Neuron (in vitro differentiated cells): ENCODE results near the gene ANO9.
"Not testable (repeated sequence)": the region's sequence is repeated elsewhere in the genome, so short reads cannot be mapped to it uniquely, and the experiment has no call there.

Experiments
- H2AFZ ChIP-seq: one replicate; pipeline ENCODE4 v1.6.1; 2013; ENCODE audit warnings: low read depth, mild to moderate bottlenecking, inconsistent platforms, low read length, moderate library complexity
- H3K27me3 ChIP-seq: one replicate; pipeline ENCODE4 v1.6.1; 2013; ENCODE audit warnings: low read length; ENCODE audit not compliant: insufficient read depth
- H3K36me3 ChIP-seq: one replicate; pipeline ENCODE4 v1.6.1; 2013; ENCODE audit warnings: low read length; ENCODE audit not compliant: insufficient read depth
- H3K4me1 ChIP-seq: one replicate; pipeline ENCODE4 v1.6.1; 2013; ENCODE audit warnings: low read length; ENCODE audit not compliant: insufficient read depth
- H3K4me3 ChIP-seq: 2 replicates; pipeline ENCODE4 v1.5.1; 2013; ENCODE audit warnings: mild to moderate bottlenecking, low read length, moderate library complexity
- H3K9me3 ChIP-seq: one replicate; pipeline ENCODE4 v1.6.1; 2013; ENCODE audit warnings: low read length

The ANO9 gene

DNA sequence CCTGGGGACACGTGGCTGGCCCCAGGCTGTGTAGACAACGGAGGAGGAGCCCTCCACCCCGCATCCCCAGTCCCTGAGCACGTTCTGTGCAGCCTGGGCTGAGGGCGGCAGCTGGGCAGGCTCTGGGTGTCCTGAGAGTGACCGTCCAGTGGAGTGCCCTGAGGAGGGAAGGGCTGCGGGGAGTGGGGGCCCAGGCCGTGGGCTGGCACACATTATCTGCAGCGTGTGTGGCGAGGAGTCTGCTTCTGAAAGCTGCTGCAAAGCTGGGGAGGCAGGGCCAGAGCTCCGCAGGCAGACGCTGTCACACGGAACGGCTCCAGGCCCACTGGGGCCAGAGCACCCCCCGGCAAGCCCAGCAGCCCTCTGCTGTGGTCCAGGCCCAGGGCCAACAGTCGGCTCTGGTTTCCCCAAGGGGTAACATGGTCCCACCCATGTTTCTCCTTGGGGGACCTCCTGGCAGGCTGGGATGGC lies 835 bp upstream of the ANO9 start:
- H3K9me3 ChIP-seq, result no peaks in the 10 kb centered on the region

DNA sequence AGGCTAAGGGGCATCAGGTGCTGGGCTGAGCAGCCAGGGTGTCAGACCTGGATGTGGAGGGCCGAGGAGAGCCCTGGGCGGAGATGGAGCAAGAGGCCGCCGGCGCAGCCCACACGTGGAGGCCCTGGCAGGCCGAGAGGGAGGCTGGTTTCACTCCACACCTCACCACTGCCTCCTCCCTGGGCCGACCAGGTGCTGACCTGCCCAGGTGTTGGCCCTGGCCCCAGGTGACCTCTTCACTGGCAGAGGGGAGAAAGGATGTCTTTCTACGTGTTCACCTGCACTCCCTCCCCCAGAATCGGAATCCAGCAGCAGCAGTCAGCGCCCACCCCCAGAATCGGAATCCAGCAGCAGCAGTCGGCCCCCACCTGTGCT lies 781 bp downstream of the ANO9 start:
- Histone ChIP-seq H3K36me3 (no peaks in the 10 kb centered on the region), H2AFZ (no peak overlapping the region), H3K27me3 (peaks cover 12% of the 10 kb centered on the region), H3K4me3 (no peak overlapping the region), H3K9me3 (peaks cover 4% of the 10 kb centered on the region), H3K4me1 (peaks cover 3% of the 10 kb centered on the region)

More for the DNA sequence above, 835 bp upstream of the ANO9 start:
- no peak overlapping the region for H3K4me3 ChIP-seq
- no peaks in the 10 kb centered on the region for H3K36me3 ChIP-seq
- H3K27me3 ChIP-seq, result peaks cover 12% of the 10 kb centered on the region
- H3K4me1 ChIP-seq, result peaks cover 3% of the 10 kb centered on the region
- H2AFZ ChIP-seq, result no peak overlapping the region

DNA sequence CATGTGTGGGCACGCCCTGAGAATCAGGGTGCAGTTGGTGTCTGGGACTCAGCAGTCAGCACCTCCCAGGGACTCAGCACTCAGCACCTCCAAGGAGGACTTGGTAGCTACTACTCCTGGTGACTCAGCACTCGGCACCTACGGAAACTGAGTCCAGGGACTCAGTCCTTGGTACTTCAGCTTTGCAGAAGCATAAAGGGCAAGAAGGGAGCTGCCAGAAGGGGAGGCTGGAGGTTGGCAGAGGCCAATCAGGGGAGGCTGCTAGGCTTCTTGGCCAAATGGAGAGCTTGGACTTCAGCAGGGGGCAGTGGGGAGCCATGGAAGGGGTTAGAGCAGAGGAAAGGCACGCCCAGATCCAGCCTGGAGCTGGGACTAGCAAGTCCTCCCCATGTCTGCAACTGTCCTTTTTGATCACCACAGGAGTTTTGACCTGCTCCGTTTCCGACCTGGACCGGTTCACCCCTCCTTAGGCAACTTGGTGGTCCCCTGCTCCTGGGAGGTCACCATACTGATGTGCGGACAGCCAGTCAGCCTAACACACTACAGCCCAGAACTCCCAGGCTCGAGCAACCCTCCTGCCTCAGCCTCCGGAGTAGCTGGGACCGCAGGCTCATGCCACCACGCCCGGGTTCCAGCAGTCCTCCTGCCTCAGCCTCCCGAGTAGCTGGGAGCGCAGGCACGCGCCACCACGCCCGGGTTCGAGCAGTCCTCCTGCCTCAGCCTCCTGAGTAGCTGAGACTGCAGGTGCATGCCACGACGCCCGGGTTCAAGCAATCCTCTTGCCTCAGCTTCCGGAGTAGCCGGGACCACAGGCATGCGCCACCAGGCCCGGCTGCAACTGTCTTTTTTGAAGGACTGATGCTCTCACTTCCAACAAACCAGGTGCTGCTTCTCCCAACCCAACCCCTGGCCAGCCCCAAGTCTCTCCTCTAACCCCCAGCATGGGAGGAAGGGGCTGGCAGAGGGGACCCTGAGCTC lies 1.5 kb downstream of the ANO9 start:
- Histone ChIP-seq H3K4me1 (peaks cover 3% of the 10 kb centered on the region), H2AFZ (no peak overlapping the region), H3K4me3 (no peak overlapping the region), H3K36me3 (no peaks in the 10 kb centered on the region), H3K9me3 (peaks cover 4% of the 10 kb centered on the region), H3K27me3 (peaks cover 12% of the 10 kb centered on the region)

DNA sequence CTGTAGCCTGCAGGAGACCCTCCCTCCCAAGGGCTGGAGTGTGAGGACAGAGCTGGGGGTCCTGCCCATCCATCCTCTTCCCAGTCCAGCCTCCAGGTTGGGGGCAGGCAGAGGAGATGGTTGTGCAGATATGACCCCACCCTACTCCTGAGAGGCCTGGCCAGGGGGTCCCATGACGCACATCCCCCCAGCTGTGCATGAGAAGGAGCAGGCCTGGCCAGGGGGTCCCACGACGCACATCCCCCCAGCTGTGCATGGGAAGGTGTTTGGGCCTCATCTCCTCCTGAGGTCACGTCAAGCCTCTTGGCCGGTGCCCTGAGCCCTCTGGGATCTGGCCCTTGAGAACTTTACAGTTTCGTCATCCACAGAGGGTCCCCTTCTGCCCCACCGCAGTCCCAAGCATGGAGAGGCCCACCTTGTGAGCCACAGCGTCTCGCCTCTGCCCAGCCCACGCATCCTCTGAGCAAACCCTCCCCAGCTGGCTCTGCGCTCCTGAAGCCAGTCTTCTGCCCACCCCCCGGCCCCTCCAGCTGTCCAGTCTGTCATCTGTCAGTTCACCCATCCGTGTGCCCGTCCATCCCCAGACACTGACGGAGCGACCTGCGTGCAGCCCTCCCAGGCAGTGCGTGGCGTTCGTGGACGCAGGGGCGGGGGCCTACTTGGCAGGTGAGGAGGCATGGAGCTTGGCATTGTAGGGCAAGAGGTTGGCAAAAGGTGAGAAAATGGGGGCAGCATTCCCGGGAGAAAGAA lies 2.3 kb downstream of the ANO9 start:
- Histone ChIP-seq H3K36me3 (no peaks in the 10 kb centered on the region), H3K4me1 (peaks cover 3% of the 10 kb centered on the region), H3K4me3 (no peak overlapping the region), H3K9me3 (peaks cover 4% of the 10 kb centered on the region), H2AFZ (no peak overlapping the region), H3K27me3 (peaks cover 12% of the 10 kb centered on the region)

DNA sequence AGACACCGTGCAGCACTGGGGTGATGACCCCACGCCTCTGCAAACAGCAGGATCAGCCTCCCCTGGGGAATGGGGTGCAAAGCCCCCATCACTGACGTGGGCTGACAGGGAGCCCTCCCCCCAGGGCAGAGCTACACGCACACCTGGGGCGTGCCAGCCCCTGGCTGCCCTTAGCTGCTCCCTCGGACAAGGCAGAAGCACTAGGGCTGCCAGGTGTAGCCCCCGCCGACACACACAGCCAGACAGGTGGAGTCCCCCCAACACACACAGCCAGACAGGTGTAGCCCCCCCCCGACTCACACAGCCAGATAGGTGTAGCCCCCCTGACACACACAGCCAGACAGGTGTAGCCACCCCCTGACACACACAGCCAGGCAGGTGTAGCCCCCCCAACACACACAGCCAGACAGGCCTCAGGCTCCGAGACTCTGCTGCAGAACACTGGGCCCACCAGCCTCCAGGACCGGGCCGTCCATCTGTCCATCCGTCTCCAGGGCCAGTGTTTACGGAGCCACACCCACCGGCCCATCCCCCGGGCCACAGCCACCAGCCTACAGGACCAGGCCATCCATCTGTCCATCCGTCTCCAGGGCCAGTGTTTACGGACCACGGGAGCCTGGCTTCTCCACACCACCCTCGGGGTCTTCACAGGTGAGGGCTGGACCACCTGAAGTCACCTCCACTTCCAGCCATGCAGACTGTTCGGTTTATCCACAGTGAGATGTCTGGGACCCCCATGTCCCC lies 3.5 kb downstream of the ANO9 start:
- Histone ChIP-seq H3K27me3 (peaks cover 10% of the 10 kb centered on the region), H3K4me3 (no peak overlapping the region)

DNA sequence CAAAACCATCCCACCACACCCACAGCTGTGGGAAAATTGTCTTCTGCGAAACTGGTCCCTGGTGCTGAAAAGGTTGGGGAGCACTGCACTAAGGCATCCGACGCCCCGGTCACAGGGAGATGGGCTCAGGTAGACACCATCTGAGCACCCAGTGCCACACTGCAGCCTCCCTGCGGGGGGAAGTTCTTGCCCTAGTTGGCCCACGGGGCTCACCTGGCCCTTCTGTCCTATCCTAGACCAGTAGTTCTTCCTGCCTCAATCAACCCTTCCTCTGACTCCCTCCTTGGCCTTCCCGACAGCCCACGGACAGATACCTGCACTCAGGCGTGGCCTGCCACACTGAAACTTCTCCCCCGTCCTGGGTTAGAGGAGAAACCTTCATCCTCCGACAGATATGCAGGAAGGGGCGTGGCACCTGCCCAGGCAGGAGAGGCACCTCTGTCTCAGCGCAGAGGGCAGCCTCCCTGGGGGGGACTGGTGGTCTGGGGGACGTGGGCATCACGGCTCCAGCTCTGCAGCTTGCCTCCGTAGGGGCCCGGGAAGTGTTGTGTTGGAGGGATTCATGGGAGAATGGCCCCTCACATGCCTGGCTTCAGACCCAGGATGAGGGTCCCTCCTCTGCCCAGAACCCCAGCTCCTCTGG lies 4.5 kb downstream of the ANO9 start:
- Histone ChIP-seq H3K27me3 (peaks cover 8% of the 10 kb centered on the region), H3K36me3 (no peaks in the 10 kb centered on the region), H2AFZ (no peak overlapping the region), H3K4me3 (no peak overlapping the region), H3K9me3 (peaks cover 4% of the 10 kb centered on the region), H3K4me1 (no peaks in the 10 kb centered on the region)

More for the DNA sequence above, 3.5 kb downstream of the ANO9 start:
- no peaks in the 10 kb centered on the region for H3K36me3 ChIP-seq
- H3K9me3 ChIP-seq, result peaks cover 4% of the 10 kb centered on the region
- no peaks in the 10 kb centered on the region for H3K4me1 ChIP-seq
- no peak overlapping the region for H2AFZ ChIP-seq

DNA sequence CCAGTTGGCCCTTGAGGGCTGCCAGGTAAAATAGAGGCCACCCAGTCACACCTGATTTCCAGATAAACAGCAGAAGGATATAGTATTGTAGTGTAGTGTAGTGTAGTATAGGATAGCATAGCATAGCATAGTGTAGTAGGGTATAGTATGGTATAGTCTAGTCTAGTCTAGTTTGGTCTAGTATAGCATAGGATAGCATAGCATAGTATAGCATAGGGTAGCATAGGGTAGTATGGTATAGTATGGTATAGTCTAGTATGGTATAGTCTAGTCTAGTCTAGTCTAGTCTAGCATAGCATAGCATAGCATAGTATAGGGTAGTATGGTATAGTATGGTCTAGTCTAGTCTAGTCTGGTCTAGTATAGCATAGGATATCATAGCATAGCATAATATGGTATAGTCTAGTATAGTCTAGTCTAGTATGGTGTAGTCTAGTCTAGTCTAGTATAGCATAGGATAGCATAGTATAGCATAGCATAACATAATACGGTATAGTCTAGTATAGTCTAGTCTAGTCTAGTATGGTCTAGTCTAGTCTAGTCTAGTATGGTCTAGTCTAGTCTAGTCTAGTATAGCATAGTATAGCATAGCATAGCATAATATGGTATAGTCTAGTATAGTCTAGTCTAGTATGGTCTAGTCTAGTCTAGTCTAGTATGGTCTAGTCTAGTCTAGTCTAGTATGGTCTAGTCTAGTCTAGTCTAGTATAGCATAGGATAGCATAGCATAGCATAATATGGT lies 6.6 kb downstream of the ANO9 start:
- H2AFZ ChIP-seq, H3K9me3 ChIP-seq, H3K4me1 ChIP-seq, H3K4me3 ChIP-seq, H3K36me3 ChIP-seq, H3K27me3 ChIP-seq: not testable (repeated sequence)

DNA sequence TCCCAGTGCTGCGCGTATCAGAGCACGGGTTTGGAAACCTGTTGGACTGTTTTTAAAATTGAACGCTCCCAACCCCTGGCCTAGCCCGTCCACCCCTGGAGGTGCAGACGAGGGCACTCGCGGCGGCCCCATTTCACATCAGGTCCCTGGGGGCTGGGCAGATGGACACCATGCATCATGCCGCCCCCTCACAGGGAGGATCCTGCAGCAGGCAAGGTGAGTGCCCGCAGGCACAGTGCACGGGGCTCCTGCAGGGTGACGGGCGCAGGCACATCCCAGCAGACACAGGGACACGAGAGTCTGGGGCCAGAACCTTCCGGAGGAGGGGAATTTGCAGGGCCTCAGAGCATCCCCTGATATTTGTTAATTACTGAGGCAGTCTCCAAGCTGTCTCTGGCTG lies 7.3 kb downstream of the ANO9 start:
- Histone ChIP-seq H2AFZ (no peak overlapping the region), H3K9me3 (peaks cover 5% of the 10 kb centered on the region), H3K4me1 (no peaks in the 10 kb centered on the region), H3K4me3 (no peak overlapping the region), H3K27me3 (no peaks in the 10 kb centered on the region), H3K36me3 (no peaks in the 10 kb centered on the region)

DNA sequence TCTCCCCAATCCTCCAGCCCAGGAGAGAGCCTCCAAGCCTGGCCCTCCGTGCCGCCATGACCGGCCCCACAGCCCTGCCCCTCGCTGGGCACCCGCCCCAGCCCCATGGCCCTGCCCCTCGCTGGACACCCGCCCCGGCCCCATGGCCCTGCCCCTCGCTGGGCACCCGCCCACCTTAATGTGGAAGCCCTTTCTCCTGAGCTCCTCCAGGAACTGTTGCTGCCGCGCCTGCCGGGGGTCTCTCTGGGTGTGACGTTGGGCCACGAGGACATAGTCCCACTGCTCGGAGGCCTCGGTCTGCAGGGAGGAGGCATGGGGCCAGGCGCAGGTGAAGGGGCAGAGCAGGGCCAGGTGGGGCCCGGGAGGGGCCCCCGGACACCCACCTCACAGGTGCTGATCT lies 8.2 kb downstream of the ANO9 start:
- Histone ChIP-seq H3K36me3 (no peaks in the 10 kb centered on the region), H2AFZ (no peak overlapping the region), H3K27me3 (no peaks in the 10 kb centered on the region), H3K4me3 (no peak overlapping the region), H3K4me1 (no peaks in the 10 kb centered on the region), H3K9me3 (peaks cover 9% of the 10 kb centered on the region)

DNA sequence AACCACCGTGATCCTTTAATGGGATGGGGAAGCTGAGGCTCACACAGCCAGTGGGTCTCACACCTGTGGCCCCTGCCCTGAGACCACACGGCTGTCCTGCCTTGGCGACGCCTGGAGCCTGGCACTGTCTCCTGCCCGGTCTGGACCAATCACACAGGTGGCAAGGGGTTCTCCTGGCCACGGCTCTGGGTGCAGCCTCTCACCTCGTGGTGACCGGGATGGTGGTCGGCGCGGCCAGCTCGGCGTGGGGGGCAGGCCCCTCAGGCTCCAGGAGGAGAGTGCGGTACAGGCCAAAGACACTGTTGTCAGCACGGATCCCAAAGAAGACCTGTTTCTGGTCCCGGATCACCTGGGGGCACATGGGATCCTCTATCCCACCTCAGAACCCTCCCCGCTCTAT lies 8.7 kb downstream of the ANO9 start:
- no peak overlapping the region for H2AFZ ChIP-seq
- H3K27me3 ChIP-seq, result no peaks in the 10 kb centered on the region
- no peaks in the 10 kb centered on the region for H3K36me3 ChIP-seq
- no peak overlapping the region for H3K4me3 ChIP-seq
- peaks cover 9% of the 10 kb centered on the region for H3K9me3 ChIP-seq
- H3K4me1 ChIP-seq, result no peaks in the 10 kb centered on the region

DNA sequence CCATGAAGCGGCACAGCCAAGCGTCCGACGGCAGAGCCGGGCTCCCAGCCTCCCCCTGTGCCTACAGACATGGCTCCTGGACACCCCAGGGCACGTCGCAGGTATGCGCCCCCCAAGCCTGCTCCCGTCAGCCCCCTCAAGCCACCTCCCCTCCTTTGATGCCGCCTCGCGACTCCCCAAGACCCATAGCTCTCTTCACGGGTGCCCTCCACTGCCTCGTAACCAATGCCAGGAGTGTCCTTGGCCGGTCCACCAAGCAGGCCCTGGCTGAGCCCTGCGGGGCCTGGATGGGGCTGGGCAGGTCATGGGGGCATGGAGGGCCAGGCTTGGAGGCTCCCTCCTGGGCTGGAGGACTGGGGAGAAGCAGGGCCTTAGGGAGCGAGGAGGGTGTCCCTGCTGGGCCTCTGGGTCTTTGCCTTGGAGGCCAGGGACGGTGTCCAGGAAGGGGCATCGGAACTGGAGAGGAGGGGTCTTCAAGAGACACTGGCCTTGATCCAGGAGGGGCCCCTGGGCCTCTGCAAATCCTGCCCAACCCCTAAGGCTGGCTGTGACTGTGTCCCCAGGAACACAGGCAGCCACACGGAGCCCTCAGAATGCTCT lies 9.2 kb downstream of the ANO9 start:
- H3K36me3 ChIP-seq, result no peaks in the 10 kb centered on the region
- no peaks in the 10 kb centered on the region for H3K4me1 ChIP-seq
- H2AFZ ChIP-seq, result no peak overlapping the region
- H3K4me3 ChIP-seq, result no peak overlapping the region
- no peaks in the 10 kb centered on the region for H3K27me3 ChIP-seq
- peaks cover 9% of the 10 kb centered on the region for H3K9me3 ChIP-seq

DNA sequence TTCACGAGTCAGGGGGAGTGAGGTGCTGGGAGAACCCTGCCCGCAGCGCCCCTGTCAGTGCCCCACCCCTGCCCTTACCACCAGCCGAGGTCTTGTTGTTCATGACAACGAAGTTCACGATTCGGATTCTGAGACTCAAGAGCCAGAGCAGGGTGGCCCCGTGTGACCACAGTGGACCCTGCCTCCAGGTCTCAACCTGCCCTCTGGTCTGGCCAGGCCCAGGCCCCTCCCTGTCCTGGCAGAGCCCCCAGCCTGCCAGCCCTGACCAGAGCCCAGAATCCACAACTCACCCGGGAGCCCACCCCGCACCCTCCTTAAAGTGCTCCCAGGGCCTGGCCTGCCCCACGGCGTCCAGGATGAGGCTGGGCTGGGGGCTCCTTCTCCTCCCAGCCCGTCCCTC lies 9.9 kb downstream of the ANO9 start:
- H3K36me3 ChIP-seq, result no peaks in the 10 kb centered on the region
- no peaks in the 10 kb centered on the region for H3K27me3 ChIP-seq
- no peak overlapping the region for H2AFZ ChIP-seq
- H3K4me1 ChIP-seq, result no peaks in the 10 kb centered on the region
- H3K9me3 ChIP-seq, result peaks cover 5% of the 10 kb centered on the region
- no peak overlapping the region for H3K4me3 ChIP-seq
